Measurements from ENCODE around the gene AKR1D1. TPM values are rescaled to one million over a fixed set of nuclear protein-coding genes. Genes with fewer than 3 reads are reported as not detected.

Gene AKR1D1
- total and polyA plus RNA-seq, 2 of the 13 experiments (the other 11 are each of a cell fraction or from before 2014, with no cell fraction given) = 6.9 to 37.0 TPM

DNA sequence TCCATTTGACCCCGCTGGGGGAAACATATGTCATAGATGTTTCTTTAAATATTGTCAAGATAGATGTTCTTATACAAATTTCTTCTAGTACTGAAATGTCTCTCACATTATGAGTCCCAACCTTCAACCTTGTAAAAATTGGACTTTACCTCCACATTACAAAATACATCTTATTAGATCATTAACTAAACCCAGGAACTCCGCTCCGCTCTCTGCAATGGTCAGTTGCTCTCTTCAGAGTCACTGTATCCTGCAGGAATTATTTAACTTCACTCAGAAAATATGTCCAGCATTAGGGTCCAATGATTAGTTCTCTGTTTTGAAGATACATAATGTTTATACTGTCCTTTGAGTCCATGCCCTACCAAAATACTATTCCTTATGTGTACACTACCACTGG is 8.5 kb upstream of the AKR1D1 start (continued):
- TF ChIP-seq TCF12 (IDR thresholded peaks at IDR 0.05) (no peak), TCF12 (CRISPR knock-in tag; IDR thresholded peaks at IDR 0.05) (no peak), RBFOX2 (IDR thresholded peaks at IDR 0.05; ENCODE audit: low read depth, low read length) (0 out of 2 replicates have a peak, but pooled peaks have one; percentile 46), SCMH1 (CRISPR knock-in tag; IDR thresholded peaks at IDR 0.05; ENCODE audit: borderline replicate concordance) (no peak), BCL6 (CRISPR knock-in tag; IDR thresholded peaks at IDR 0.05) (peak; percentile 42; the same call in 1 of the 2 replicates), KDM5A (IDR thresholded peaks at IDR 0.05; ENCODE audit: borderline replicate concordance, low read length) (no peak), ISL2 (CRISPR knock-in tag; IDR thresholded peaks at IDR 0.05) (0 out of 2 replicates have a peak, but pooled peaks have one; percentile 28), MED1 (CRISPR knock-in tag; IDR thresholded peaks at IDR 0.05) (peak; percentile 58), ZNF543 (CRISPR knock-in tag; IDR thresholded peaks at IDR 0.05) (no peak), HMG20A (CRISPR knock-in tag; IDR thresholded peaks at IDR 0.05; ENCODE audit: borderline replicate concordance) (peak; percentile 35; the same call in 1 of the 2 replicates), PPARG (CRISPR knock-in tag; conservative IDR thresholded peaks at IDR 0.05) (0 out of 2 replicates have a peak, but pooled peaks have one; percentile 31), SPEN (CRISPR knock-in tag; IDR thresholded peaks at IDR 0.05; ENCODE audit: low read depth) (no peak)
- TF ChIP-seq, protein P1, sequence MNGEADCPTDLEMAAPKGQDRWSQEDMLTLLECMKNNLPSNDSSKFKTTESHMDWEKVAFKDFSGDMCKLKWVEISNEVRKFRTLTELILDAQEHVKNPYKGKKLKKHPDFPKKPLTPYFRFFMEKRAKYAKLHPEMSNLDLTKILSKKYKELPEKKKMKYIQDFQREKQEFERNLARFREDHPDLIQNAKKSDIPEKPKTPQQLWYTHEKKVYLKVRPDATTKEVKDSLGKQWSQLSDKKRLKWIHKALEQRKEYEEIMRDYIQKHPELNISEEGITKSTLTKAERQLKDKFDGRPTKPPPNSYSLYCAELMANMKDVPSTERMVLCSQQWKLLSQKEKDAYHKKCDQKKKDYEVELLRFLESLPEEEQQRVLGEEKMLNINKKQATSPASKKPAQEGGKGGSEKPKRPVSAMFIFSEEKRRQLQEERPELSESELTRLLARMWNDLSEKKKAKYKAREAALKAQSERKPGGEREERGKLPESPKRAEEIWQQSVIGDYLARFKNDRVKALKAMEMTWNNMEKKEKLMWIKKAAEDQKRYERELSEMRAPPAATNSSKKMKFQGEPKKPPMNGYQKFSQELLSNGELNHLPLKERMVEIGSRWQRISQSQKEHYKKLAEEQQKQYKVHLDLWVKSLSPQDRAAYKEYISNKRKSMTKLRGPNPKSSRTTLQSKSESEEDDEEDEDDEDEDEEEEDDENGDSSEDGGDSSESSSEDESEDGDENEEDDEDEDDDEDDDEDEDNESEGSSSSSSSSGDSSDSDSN (CRISPR knock-in tag; IDR thresholded peaks at IDR 0.05) = no peak
- TF ChIP-seq, protein P2, sequence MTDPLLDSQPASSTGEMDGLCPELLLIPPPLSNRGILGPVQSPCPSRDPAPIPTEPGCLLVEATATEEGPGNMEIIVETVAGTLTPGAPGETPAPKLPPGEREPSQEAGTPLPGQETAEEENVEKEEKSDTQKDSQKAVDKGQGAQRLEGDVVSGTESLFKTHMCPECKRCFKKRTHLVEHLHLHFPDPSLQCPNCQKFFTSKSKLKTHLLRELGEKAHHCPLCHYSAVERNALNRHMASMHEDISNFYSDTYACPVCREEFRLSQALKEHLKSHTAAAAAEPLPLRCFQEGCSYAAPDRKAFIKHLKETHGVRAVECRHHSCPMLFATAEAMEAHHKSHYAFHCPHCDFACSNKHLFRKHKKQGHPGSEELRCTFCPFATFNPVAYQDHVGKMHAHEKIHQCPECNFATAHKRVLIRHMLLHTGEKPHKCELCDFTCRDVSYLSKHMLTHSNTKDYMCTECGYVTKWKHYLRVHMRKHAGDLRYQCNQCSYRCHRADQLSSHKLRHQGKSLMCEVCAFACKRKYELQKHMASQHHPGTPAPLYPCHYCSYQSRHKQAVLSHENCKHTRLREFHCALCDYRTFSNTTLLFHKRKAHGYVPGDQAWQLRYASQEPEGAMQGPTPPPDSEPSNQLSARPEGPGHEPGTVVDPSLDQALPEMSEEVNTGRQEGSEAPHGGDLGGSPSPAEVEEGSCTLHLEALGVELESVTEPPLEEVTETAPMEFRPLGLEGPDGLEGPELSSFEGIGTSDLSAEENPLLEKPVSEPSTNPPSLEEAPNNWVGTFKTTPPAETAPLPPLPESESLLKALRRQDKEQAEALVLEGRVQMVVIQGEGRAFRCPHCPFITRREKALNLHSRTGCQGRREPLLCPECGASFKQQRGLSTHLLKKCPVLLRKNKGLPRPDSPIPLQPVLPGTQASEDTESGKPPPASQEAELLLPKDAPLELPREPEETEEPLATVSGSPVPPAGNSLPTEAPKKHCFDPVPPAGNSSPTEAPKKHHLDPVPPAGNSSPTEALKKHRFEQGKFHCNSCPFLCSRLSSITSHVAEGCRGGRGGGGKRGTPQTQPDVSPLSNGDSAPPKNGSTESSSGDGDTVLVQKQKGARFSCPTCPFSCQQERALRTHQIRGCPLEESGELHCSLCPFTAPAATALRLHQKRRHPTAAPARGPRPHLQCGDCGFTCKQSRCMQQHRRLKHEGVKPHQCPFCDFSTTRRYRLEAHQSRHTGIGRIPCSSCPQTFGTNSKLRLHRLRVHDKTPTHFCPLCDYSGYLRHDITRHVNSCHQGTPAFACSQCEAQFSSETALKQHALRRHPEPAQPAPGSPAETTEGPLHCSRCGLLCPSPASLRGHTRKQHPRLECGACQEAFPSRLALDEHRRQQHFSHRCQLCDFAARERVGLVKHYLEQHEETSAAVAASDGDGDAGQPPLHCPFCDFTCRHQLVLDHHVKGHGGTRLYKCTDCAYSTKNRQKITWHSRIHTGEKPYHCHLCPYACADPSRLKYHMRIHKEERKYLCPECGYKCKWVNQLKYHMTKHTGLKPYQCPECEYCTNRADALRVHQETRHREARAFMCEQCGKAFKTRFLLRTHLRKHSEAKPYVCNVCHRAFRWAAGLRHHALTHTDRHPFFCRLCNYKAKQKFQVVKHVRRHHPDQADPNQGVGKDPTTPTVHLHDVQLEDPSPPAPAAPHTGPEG (CRISPR knock-in tag; IDR thresholded peaks at IDR 0.05) = no peak

Measured in HepG2 (cell line).